Activated gamma-delta T cell (primary cell): ENCODE data around the gene ZFPM1.

Experiments
- DNase-seq: peaks from one replicate; lab custom pipeline; 2025; lab: John Stamatoyannopoulos, UW

Gene ZFPM1

GRCh38 chr16:88433632-88434352, 19.3 kb upstream of the ZFPM1 start:
- DNase-seq, result no peak

- DNase-seq, result no peak
Observed at GRCh38 chr16:88434353-88434690, 18.8 kb upstream of the ZFPM1 start.

- DNase-seq, result no peak
Observed at GRCh38 chr16:88434746-88435145, 18.3 kb upstream of the ZFPM1 start.

GRCh38 chr16:88435437-88436355, 17.4 kb upstream of the ZFPM1 start:
- no peak for DNase-seq

GRCh38 chr16:88436796-88437195, 16.3 kb upstream of the ZFPM1 start:
- DNase-seq, result no peak

GRCh38 chr16:88437367-88437964, 15.6 kb upstream of the ZFPM1 start:
- peak; percentile 40 for DNase-seq

- no peak for DNase-seq
Observed at GRCh38 chr16:88438084-88438870, 14.8 kb upstream of the ZFPM1 start.

GRCh38 chr16:88439016-88439415, 14.1 kb upstream of the ZFPM1 start:
- DNase-seq, result no peak

- no peak for DNase-seq
Observed at GRCh38 chr16:88439706-88440105, 13.4 kb upstream of the ZFPM1 start.

- DNase-seq, result no peak
Observed at GRCh38 chr16:88440111-88440510, 13.0 kb upstream of the ZFPM1 start.

GRCh38 chr16:88440686-88441405, 12.2 kb upstream of the ZFPM1 start:
- DNase-seq, result no peak

GRCh38 chr16:88441460-88441859, 11.6 kb upstream of the ZFPM1 start:
- no peak for DNase-seq

- DNase-seq, result no peak
Observed at GRCh38 chr16:88442383-88442726, 10.7 kb upstream of the ZFPM1 start.

GRCh38 chr16:88442727-88443576, 10.1 kb upstream of the ZFPM1 start:
- peak; percentile 63 for DNase-seq

- DNase-seq, result no peak
Observed at GRCh38 chr16:88444826-88445582, 8.1 kb upstream of the ZFPM1 start.

GRCh38 chr16:88445583-88445960, 7.5 kb upstream of the ZFPM1 start:
- DNase-seq, result no peak

- no peak for DNase-seq
Observed at GRCh38 chr16:88446061-88446460, 7.0 kb upstream of the ZFPM1 start.

GRCh38 chr16:88446736-88447135, 6.3 kb upstream of the ZFPM1 start:
- DNase-seq, result no peak

- DNase-seq, result no peak
Observed at GRCh38 chr16:88447881-88448280, 5.2 kb upstream of the ZFPM1 start.
